ENCODE data around the gene PHF21B. TPM values are rescaled to one million over a fixed set of nuclear protein-coding genes. Genes with fewer than 3 reads are reported as not detected.

Gene PHF21B
- total RNA-seq, 2 donors from 2014 or later: 0.07 TPM; not detected in 1

- Mint-ChIP-seq H3K27ac (no peak overlapping the region), H3K9me3 (no peaks in the 10 kb centered on the region), H3K36me3 (no peaks in the 10 kb centered on the region)
- ATAC-seq: no peak
- DNase-seq (ENCODE audit: low spot score in 2 of 2): no peak
These were observed 22.0 kb upstream of the PHF21B start for GRCh38 chr22:45031629-45032403.

DNA sequence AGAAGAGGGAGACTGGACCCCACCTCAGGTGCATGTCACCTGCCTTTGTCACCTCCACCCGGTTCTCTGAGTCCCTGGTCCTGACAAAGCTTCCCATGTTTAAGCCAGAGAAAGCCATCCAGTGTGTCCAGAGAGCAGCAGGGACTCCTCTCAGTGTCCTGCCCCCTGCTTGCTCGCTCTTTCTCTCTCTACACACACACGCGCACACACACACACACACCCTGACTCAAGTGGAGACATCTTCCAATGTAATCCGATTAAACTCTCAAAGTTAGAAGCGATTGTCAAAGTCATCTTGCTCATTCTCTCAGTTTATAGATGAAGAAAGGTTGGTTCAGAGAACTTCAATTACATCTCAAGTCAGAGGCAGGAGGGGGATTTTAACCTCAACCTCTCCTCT, 19.7 kb upstream of the PHF21B start:
- Mint-ChIP-seq H3K27ac (no peak overlapping the region), H3K9me3 (no peaks in the 10 kb centered on the region), H3K36me3 (no peaks in the 10 kb centered on the region)
- DNase-seq (ENCODE audit: low spot score in 2 of 2): no peak
- no peak for ATAC-seq

DNA sequence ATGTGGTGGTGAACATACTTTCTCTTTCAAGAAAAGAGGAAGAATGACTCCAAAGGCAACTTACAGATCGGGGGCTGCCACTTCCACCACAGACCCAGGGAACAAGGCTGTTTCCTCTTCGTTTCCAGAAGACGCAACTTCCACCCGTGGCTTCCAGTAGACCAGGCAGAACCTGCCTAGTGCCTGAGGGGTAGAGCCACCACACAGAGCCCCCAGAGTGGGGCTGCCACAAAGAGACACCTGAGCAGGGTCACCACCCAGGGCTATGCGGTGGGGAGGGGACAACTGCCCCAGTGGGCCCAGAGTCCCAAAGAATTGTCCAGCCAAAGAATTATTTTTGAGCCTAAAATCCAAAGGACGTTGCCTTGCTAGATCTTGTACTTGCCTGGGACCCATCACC, 16.7 kb upstream of the PHF21B start:
- ATAC-seq: no peak
- Mint-ChIP-seq H3K27ac (no peak overlapping the region), H3K9me3 (no peaks in the 10 kb centered on the region), H3K36me3 (no peaks in the 10 kb centered on the region)
- DNase-seq (ENCODE audit: low spot score in 2 of 2): no peak

DNA sequence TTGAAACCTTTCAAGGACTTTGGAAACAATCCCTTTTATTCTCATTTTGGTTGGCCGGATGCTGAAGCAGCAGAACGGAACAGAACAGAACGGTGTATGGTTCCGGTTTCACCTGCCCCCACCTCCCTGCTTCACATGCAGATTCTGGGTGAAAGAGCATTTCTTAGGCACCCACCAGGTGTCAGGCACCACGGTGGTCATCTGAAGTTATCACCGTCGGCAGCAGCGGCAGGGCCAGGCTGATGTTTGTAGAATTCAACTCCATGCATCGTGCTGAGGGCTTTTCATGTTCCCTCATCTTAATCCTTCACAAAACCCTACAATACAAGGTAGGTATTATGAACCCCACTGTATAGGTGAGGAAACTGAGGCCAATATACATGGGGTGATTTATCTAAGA, 13.6 kb upstream of the PHF21B start:
- no peaks in the 10 kb centered on the region for H3K9me3 Mint-ChIP-seq
- no peak for DNase-seq (ENCODE audit: low spot score in 2 of 2)
- no peaks in the 10 kb centered on the region for H3K36me3 Mint-ChIP-seq
- no peak overlapping the region for H3K27ac Mint-ChIP-seq
- ATAC-seq: no peak

DNA sequence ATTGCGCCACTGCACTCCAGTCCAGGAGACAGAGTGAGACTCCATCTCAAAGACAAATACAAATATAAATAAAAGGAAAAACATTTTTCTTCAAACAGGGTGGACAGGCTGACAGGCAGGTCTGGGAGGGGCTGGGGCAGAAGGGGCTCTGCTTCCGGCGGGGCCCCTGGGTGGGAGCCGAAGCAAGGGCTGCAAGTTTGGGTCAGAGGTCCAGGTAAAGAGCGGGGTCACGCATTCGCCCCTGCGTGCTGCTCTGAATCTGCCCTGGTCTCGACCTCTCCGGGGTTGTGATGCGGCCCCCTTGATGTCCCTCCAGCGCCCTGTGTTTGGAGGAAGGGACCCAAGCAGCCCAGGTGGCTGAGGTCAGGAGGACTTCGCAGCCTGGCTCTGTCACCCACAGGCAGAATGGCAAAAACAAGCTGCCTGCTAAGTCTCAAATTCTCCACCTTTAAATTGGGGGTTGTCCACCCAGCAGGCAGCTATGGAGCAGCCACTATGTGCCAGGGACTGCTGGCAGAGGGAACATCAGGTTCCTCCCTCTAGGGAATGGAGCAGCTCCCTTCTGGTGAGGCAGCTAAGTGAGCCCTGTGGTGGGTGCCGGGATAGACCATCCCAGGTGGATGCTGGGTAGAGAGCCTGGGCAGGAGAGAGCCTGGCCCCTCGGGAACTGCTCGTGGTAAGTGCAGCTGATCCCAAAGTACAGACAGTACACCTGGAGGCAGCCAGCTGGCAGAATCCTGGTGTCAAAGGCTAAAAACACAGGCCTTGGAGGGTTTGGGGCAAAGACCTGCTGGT, 10.3 kb upstream of the PHF21B start:
- H3K36me3 Mint-ChIP-seq: no peaks in the 10 kb centered on the region
- no peak overlapping the region for H3K27ac Mint-ChIP-seq
- ATAC-seq: no peak
- no peaks in the 10 kb centered on the region for H3K9me3 Mint-ChIP-seq
- no peak for DNase-seq (ENCODE audit: low spot score in 2 of 2)

DNA sequence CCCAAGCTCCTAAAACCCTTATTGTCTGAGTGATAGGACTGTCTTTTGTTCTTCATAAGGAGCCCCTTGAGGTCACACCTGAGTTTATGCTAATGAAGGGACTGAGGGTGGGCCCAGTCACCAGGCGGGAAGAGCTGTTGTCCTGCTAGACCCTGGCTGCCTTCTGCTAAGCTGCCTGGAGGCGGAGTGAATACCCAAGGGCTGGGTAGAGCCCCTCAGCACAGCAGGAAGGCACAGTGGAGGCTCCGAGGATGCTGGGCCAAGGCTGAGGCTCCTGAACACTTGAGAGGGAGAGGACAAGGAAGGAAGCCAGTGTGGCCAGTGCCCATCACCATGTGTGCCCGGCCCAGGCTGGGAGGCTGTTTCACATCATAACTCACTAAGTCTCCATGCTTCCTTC, 4.8 kb upstream of the PHF21B start:
- no peaks in the 10 kb centered on the region for H3K9me3 Mint-ChIP-seq
- ATAC-seq: no peak
- no peak overlapping the region for H3K27ac Mint-ChIP-seq
- DNase-seq (ENCODE audit: low spot score in 2 of 2): no peak
- H3K36me3 Mint-ChIP-seq: peaks cover 6 to 8% of the 10 kb centered on the region in 2 donors

- DNase-seq (ENCODE audit: low spot score in 2 of 2): no peak
- peaks cover 6 to 8% of the 10 kb centered on the region in 2 donors for H3K36me3 Mint-ChIP-seq
- H3K27ac Mint-ChIP-seq: no peak overlapping the region
- no peak for ATAC-seq
- no peaks in the 10 kb centered on the region for H3K9me3 Mint-ChIP-seq
These were observed 3.3 kb upstream of the PHF21B start for GRCh38 chr22:45013138-45013537.

DNA sequence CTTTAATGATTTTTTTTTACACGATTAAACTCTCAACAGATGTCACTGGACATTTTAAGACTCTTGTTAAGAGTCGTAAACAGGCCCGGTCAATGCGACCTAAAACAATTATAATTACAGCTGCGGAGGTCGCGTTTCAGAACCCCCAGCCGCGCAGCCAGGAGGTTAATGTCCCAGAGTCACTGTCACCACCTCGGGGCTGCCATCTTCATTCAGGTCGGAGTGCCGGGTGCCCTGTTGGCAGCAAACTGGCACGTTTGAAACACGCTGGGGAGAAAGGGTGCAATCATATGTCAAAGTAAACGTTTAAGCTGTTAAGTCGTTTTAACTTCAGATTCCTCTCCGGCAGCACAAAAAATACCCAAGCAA, 711 bp upstream of the PHF21B start:
- peaks cover 6 to 8% of the 10 kb centered on the region in 2 donors for H3K36me3 Mint-ChIP-seq
- DNase-seq (ENCODE audit: low spot score in 2 of 2): no peak
- no peaks in the 10 kb centered on the region for H3K9me3 Mint-ChIP-seq
- ATAC-seq: no peak
- no peak overlapping the region for H3K27ac Mint-ChIP-seq

GRCh38 chr22:45008751-45009605, 827 bp downstream of the PHF21B start:
- DNase-seq (ENCODE audit: low spot score in 2 of 2) (peak in 1 of 2 donors; percentile 16), ATAC-seq (peak in 1 of 2 donors; percentile 42)
- no peak overlapping the region for H3K27ac Mint-ChIP-seq
- peaks cover 6 to 8% of the 10 kb centered on the region in 2 donors for H3K36me3 Mint-ChIP-seq
- no peaks in the 10 kb centered on the region for H3K9me3 Mint-ChIP-seq

- ATAC-seq: no peak
- H3K36me3 Mint-ChIP-seq: peaks cover 6 to 8% of the 10 kb centered on the region in 2 donors
- no peak overlapping the region for H3K27ac Mint-ChIP-seq
- H3K9me3 Mint-ChIP-seq: no peaks in the 10 kb centered on the region
- peak in 1 of 2 donors; percentile 16 for DNase-seq (ENCODE audit: low spot score in 2 of 2)
These were observed 1.6 kb downstream of the PHF21B start for GRCh38 chr22:45008186-45008681.

DNA sequence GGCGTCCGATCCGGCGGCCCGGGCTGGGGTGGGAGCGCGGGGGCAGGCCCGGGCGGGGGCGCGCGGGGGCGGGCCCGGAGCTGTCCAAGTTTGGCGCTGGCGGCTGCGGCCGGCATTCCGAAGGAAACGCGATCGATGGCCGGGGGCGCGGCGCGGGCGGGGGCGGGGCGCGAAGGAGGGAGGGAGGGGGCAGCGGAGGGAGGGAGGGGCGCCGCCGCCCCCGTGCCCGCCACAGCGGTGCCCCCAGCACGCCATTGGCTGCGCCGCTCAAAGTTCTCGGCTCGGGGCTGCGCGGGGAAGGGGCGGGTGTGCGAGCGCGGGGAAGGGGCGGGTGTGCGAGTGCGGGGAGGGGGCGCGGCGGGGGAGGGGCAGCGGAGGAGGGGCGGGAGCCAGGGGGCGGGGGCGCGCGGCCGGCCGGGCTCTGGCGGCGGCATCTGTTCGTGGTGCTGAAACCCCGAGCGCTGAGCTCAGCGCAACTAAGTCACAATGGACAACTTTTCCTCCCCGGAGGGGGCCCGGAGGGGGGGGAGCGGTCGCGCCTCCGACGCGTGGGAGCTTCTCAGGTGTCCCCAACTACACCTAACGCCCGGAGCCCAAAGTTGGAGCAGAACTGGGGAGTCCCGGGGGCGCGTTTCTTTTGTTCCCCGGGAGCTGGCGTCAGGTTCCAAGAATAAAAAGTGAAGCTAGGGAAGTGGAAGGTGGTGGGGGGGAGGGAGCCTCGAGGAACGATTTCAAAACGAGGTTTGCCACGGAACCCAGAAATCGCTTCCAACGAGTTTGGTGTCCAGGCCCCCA, 2.2 kb downstream of the PHF21B start:
- peak in 1 of 2 donors; percentile 10 for DNase-seq (ENCODE audit: low spot score in 2 of 2)
- H3K27ac Mint-ChIP-seq: no peak overlapping the region
- peaks cover 6 to 8% of the 10 kb centered on the region in 2 donors for H3K36me3 Mint-ChIP-seq
- H3K9me3 Mint-ChIP-seq: no peaks in the 10 kb centered on the region
- ATAC-seq: no peak

DNA sequence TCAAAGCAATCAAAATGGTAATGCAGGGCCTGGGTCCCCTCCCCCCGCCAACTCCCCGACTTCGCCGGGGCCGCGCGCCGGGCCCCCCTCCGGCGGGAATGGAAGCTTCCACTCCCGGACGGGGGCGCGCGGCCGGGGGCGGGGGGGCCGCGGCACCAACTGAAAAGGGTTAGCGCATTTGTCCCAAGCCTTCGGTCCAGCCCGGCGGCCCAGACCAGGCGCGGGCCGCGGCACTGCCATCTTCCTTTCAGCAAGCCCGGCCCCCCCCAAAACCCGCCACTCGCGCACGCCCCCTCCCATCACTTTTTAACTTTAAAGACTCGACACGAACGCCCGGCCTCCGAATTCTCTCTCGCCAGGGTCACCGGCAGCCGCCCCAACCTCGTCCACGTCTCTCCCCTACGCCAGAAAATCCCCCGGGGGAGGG, 2.8 kb downstream of the PHF21B start:
- ATAC-seq (no peak), DNase-seq (ENCODE audit: low spot score in 2 of 2) (no peak)
- H3K27ac Mint-ChIP-seq: no peak overlapping the region
- H3K9me3 Mint-ChIP-seq: no peaks in the 10 kb centered on the region
- peaks cover 6 to 8% of the 10 kb centered on the region in 2 donors for H3K36me3 Mint-ChIP-seq

DNA sequence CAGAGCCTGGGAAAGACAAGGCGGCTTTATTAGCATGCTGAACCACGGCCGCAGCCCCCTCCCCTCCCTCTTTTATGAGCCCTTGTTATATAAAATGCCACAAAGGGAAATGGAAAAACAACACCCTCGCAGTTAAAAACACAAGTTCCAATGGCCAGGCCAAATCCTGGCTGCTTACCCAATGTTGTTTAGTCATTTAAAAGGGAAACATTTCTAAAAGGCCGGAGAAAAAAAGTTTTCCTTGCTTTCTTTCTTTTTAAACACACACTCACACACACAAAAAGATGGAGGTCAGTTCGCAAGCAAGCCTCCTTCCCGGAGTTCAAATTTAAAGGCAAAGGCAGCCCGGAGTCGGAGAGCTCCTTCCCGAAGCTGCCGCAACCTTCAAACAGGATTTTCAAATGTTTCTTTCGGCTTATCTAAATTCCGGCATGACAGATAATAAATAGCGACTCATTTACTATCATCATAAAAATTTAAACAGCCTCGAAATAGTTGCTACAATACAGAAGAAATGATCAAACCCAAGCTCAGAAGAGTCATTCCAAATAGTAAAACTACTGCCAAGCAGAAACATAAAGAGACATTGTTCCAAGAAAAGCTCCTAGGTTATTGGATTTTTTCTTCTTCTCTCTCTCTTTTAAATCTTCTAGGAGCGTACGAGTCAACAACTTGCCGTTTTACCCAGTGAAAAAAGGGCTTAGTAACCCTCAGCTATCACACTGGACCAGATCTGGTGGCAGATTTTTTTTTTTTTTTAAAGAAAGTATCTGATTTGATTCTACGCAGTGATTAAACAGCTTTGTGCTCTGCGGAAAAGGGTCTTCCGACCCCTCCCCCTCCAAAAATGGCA, 3.5 kb downstream of the PHF21B start:
- peaks cover 6 to 8% of the 10 kb centered on the region in 2 donors for H3K36me3 Mint-ChIP-seq
- ATAC-seq (no peak), DNase-seq (ENCODE audit: low spot score in 2 of 2) (no peak)
- no peaks in the 10 kb centered on the region for H3K9me3 Mint-ChIP-seq
- peak overlapping the region in 1 of 2 donors; percentile 38 for H3K27ac Mint-ChIP-seq

DNA sequence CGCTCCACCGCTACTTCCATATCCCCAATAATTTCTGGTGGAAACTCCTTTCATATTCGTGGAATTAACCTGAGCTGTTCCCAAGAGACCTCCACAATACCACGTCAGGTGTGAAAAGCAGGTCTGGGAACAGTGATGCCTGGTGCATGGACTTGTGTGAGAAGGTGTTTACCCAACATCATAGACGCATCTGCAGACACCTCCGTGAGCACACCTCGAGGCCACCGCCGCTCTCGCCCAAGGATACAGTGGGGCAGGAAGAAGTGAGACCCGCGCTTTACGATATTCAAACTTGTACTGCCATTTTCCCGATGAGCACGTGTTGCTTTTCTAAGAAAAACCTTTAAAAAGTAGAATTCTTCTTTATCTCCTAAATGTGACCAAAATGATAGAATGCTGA, 8.2 kb downstream of the PHF21B start:
- ATAC-seq: no peak
- no peaks in the 10 kb centered on the region for H3K36me3 Mint-ChIP-seq
- no peak overlapping the region for H3K27ac Mint-ChIP-seq

GRCh38 chr22:45000330-45000729, 9.5 kb downstream of the PHF21B start:
- peak overlapping the region in 1 of 2 donors; percentile 21 for H3K27ac Mint-ChIP-seq
- no peak for ATAC-seq
- no peak for DNase-seq (ENCODE audit: low spot score in 2 of 2)
- H3K36me3 Mint-ChIP-seq: no peaks in the 10 kb centered on the region
- H3K9me3 Mint-ChIP-seq: no peaks in the 10 kb centered on the region

More for the DNA sequence above, 8.2 kb downstream of the PHF21B start:
- DNase-seq (ENCODE audit: low spot score in 2 of 2): no peak
- no peaks in the 10 kb centered on the region for H3K9me3 Mint-ChIP-seq
